ENCODE data around the gene VCL. TPM values are rescaled to one million over a fixed set of nuclear protein-coding genes. Genes with fewer than 3 reads are reported as not detected.

Gene VCL
- total RNA-seq, 1 experiment from 2014 or later = 92.2 TPM

GRCh38 chr10:74104996-74105395 is 107.1 kb downstream of the VCL start:
- peaks cover 4% of the 10 kb centered on the region; the same call in 1 of the 2 replicates for H3K36me3 ChIP-seq (ENCODE audit: control insufficient read depth, insufficient read depth, low read length)
- no TSS peak for BruUV-seq (replicated peaks)
- Mint-ChIP-seq H3K4me1 (ENCODE audit: low read depth, unreplicated experiment) (no peaks in the 10 kb centered on the region), H3K9me3 (ENCODE audit: unreplicated experiment) (no peaks in the 10 kb centered on the region), H3K36me3 (ENCODE audit: insufficient read depth, unreplicated experiment) (peaks cover 97% of the 10 kb centered on the region), H3K27ac (ENCODE audit: unreplicated experiment) (no peak overlapping the region), H3K27me3 (ENCODE audit: insufficient read depth, unreplicated experiment) (no peaks in the 10 kb centered on the region), H3K4me3 (ENCODE audit: unreplicated experiment) (no peak overlapping the region)
- DNase-seq = no peak
- intact Hi-C loops (cut with micrococcal nuclease; ENCODE audit: unreplicated experiment) = no loop called here
- ChIA-PET POLR2A (no interaction called here), CTCF (no interaction called here)
- TF ChIP-seq, protein P1, sequence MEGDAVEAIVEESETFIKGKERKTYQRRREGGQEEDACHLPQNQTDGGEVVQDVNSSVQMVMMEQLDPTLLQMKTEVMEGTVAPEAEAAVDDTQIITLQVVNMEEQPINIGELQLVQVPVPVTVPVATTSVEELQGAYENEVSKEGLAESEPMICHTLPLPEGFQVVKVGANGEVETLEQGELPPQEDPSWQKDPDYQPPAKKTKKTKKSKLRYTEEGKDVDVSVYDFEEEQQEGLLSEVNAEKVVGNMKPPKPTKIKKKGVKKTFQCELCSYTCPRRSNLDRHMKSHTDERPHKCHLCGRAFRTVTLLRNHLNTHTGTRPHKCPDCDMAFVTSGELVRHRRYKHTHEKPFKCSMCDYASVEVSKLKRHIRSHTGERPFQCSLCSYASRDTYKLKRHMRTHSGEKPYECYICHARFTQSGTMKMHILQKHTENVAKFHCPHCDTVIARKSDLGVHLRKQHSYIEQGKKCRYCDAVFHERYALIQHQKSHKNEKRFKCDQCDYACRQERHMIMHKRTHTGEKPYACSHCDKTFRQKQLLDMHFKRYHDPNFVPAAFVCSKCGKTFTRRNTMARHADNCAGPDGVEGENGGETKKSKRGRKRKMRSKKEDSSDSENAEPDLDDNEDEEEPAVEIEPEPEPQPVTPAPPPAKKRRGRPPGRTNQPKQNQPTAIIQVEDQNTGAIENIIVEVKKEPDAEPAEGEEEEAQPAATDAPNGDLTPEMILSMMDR (IDR thresholded peaks at IDR 0.05; ENCODE audit: insufficient read depth in 1 of 2, low read depth in 1 of 2, low read length in 1 of 2, severe bottlenecking in 1 of 2, unreplicated experiment in 1 of 2) = no peak
- no peaks in the 10 kb centered on the region for H3K9me3 ChIP-seq
- no peaks in the 10 kb centered on the region for H3K4me1 ChIP-seq
- no peaks in the 10 kb centered on the region for H3K27me3 ChIP-seq (replicated peaks; ENCODE audit: control insufficient read depth, insufficient read depth, low read length)
- H3K4me3 ChIP-seq (ENCODE audit: low read depth, low read length) = no peak overlapping the region

GRCh38 chr10:74107391-74107790 is 109.5 kb downstream of the VCL start:
- no peak for DNase-seq
- peak overlapping the region; percentile 37 for H3K27ac Mint-ChIP-seq (ENCODE audit: unreplicated experiment)
- no peaks in the 10 kb centered on the region for H3K4me1 Mint-ChIP-seq (ENCODE audit: low read depth, unreplicated experiment)
- Histone ChIP-seq H3K36me3 (ENCODE audit: control insufficient read depth, insufficient read depth, low read length) (peaks cover 4% of the 10 kb centered on the region), H3K9me3 (no peaks in the 10 kb centered on the region), H3K4me1 (no peaks in the 10 kb centered on the region), H3K27me3 (replicated peaks; ENCODE audit: control insufficient read depth, insufficient read depth, low read length) (no peaks in the 10 kb centered on the region), H3K4me3 (ENCODE audit: low read depth, low read length) (no peak overlapping the region)
- no peaks in the 10 kb centered on the region for H3K9me3 Mint-ChIP-seq (ENCODE audit: unreplicated experiment)
- ChIA-PET POLR2A (no interaction called here), CTCF (interaction anchor here (0.6 kb wide), 1 partner anchor 225 kb away, joined by 4 read pairs; no protein-coding TSS in a partner anchor)
- intact Hi-C loops (cut with micrococcal nuclease; ENCODE audit: unreplicated experiment) = no loop called here
- no TSS peak for BruUV-seq (replicated peaks)
- peaks cover 97% of the 10 kb centered on the region for H3K36me3 Mint-ChIP-seq (ENCODE audit: insufficient read depth, unreplicated experiment)
- TF ChIP-seq, protein P1 (IDR thresholded peaks at IDR 0.05; ENCODE audit: insufficient read depth in 1 of 2, low read depth in 1 of 2, low read length in 1 of 2, severe bottlenecking in 1 of 2, unreplicated experiment in 1 of 2) = no peak
- no peaks in the 10 kb centered on the region for H3K27me3 Mint-ChIP-seq (ENCODE audit: insufficient read depth, unreplicated experiment)
- H3K4me3 Mint-ChIP-seq (ENCODE audit: unreplicated experiment) = no peak overlapping the region

- Histone ChIP-seq H3K9me3 (no peaks in the 10 kb centered on the region), H3K4me3 (ENCODE audit: low read depth, low read length) (no peak overlapping the region), H3K4me1 (no peaks in the 10 kb centered on the region), H3K36me3 (ENCODE audit: control insufficient read depth, insufficient read depth, low read length) (peaks cover 6% of the 10 kb centered on the region), H3K27me3 (replicated peaks; ENCODE audit: control insufficient read depth, insufficient read depth, low read length) (no peaks in the 10 kb centered on the region)
- H3K27ac Mint-ChIP-seq (ENCODE audit: unreplicated experiment) = no peak overlapping the region
- H3K4me3 Mint-ChIP-seq (ENCODE audit: unreplicated experiment) = no peak overlapping the region
- DNase-seq = no peak
- H3K4me1 Mint-ChIP-seq (ENCODE audit: low read depth, unreplicated experiment) = no peaks in the 10 kb centered on the region
- CTCF ChIA-PET = interaction anchor here (0.6 kb wide), 1 partner anchor 716 kb away, joined by 3 read pairs; no protein-coding TSS in a partner anchor
- POLR2A ChIA-PET = no interaction called here
- BruUV-seq (replicated peaks) = no TSS peak
- H3K36me3 Mint-ChIP-seq (ENCODE audit: insufficient read depth, unreplicated experiment) = peaks cover 89% of the 10 kb centered on the region
- TF ChIP-seq, protein P1 (IDR thresholded peaks at IDR 0.05; ENCODE audit: insufficient read depth in 1 of 2, low read depth in 1 of 2, low read length in 1 of 2, severe bottlenecking in 1 of 2, unreplicated experiment in 1 of 2) = no peak
- intact Hi-C loops (cut with micrococcal nuclease; ENCODE audit: unreplicated experiment) = no loop called here
- no peaks in the 10 kb centered on the region for H3K9me3 Mint-ChIP-seq (ENCODE audit: unreplicated experiment)
- no peaks in the 10 kb centered on the region for H3K27me3 Mint-ChIP-seq (ENCODE audit: insufficient read depth, unreplicated experiment)
These were observed 111.5 kb downstream of the VCL start for GRCh38 chr10:74109452-74109851.
